Heart left ventricle (tissue), 13 donors: ENCODE data around the gene HIBADH.

Experiments used
- CTCF ChIP-seq, 12 donors: fragments of 200-600 bp; sonication (generic) in 4 of 12; IDR thresholded peaks; one replicate each; pipeline versions ENCODE4 v1.5.0 to v1.8.0; 2018 to 2022; ENCODE audit warnings: antibody characterized with exemption in 12 of 12, mild to moderate bottlenecking in 5 of 12
- POLR2A ChIP-seq, 2 donors: fragments of 450-650 bp; IDR thresholded peaks; one replicate each; pipeline ENCODE4 v1.6.1; 2017; ENCODE audit warnings: antibody characterized with exemption in 2 of 2, mild to moderate bottlenecking in 2 of 2, moderate library complexity in 2 of 2
- donor health status: ischemic (EF 13 %, LVEDD 7.1; RV severe dilation, severe dysfunction).
- donor health status: DM: no; HTN: yes; CAD: no.
- donor health status: DM: no; HTN: no; CAD: no.
- donor health status: ischemic (EF 25% LVEDD 6.9; RV normal size, moderate dysfunction).
- donor health status: ischemic (EF 25% LVEDD 5.7; RV mildly dilated, moderate dysfunction).
- donor health status: ischemic (EF 35%, LVEDD 5.7; RV mildly dilated, moderate dysfunction).
- donor health status: nonischemic (EF 11% LVEDD 7.7; RV severe dilation, severe dysfunction).
- donor health status: DM: yes; HTN: yes; CAD: no.
- donor health status: PGD.
- donor health status: ischemic (EF 29% LVEDD 5.4; RV normal size, mild dysfunction).
- donor health status: nonischemic (EF 23%, LVEDD 6.1; RV moderate dilation, normal function).

DNA sequence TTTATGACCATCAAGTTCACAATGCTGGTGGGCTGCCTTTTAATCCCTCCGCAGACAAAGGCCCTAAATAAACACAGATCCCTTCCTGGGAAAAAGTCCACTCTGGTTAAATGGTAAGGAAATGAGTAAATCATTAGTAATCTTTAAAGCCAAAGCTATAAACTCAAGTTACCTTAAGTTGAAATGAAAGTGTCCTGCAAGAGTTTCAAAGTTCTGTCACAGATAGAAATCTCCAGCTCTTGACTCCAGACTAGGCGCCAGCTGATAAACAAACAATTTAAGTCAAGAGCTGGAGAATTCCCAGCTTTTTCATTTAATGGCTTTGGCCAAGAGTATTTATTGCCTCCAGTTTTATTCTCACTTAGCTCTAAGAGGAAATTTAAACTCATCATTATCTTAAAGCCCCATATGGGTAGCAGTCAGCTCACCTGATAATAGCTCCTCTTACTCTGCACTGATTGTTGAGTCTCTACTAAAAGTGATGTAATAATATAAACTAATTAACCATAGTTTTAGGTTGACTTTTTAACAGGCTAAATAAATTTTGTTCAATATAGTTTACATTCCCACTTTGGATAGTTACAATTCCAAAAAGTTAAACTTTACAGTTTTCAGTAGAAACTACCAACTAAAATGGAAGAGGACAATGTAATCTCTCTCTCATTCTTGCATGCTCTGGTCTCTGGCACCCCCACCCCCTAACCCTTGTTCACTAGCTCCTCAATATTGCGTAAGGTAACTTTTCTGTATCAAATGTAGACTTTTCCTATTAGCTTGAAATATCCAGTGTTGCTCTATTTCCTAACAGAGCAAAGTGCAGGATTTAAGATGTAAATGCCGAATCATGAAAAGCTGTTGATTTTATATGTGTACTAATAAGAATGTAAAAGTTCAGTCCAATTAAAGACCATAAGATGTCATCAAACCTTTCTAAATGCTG is 56.1 kb downstream of the HIBADH start:
- no peak for TF ChIP-seq CTCF (IDR thresholded peaks at IDR 0.05)
- no peak for TF ChIP-seq POLR2A (IDR thresholded peaks at IDR 0.05)
